Mesendoderm (in vitro differentiated cells): ENCODE data around the gene NDUFAF8.

Experiments used
- DNase-seq: peaks from one replicate; pipeline ENCODE4 v3.0.0; 2013
- H2AK5ac ChIP-seq: 2 replicates; pipeline ENCODE4 v1.6.1; 2013; ENCODE audit warnings: low read length, inconsistent platforms
- H2BK120ac ChIP-seq: 2 replicates; pipeline ENCODE4 v1.6.1; 2013; ENCODE audit warnings: low read depth, mild to moderate bottlenecking, low read length, moderate library complexity, mixed read lengths
- H2BK15ac ChIP-seq: replicated peaks from 2 replicates; pipeline ENCODE4 v1.6.1; 2013; ENCODE audit warnings: low read depth, mild to moderate bottlenecking, moderate library complexity
- H2BK5ac ChIP-seq: 2 replicates; pipeline ENCODE4 v1.6.1; 2013; ENCODE audit warnings: low read length, inconsistent platforms
- H3K18ac ChIP-seq: 2 replicates; pipeline ENCODE4 v1.6.1; 2013; ENCODE audit warnings: mild to moderate bottlenecking, low read length, mixed read lengths
- H3K23ac ChIP-seq: one replicate; pipeline ENCODE4 v1.6.1; 2013; ENCODE audit warnings: low read length
- H3K27ac ChIP-seq: 2 replicates; pipeline ENCODE4 v1.5.1; 2013; ENCODE audit warnings: low read depth, mild to moderate bottlenecking, inconsistent platforms, low read length, moderate library complexity
- H3K27me3 ChIP-seq: 2 replicates; pipeline ENCODE4 v1.6.1; 2013; ENCODE audit warnings: low read length, control low read depth, mild to moderate bottlenecking, inconsistent platforms; ENCODE audit not compliant: insufficient read depth, poor library complexity
- H3K36me3 ChIP-seq: 2 replicates; pipeline ENCODE4 v1.6.1; 2013; ENCODE audit warnings: low read length, inconsistent platforms; ENCODE audit not compliant: control insufficient read depth, insufficient read depth
- H3K4ac ChIP-seq: one replicate; pipeline ENCODE4 v1.6.1; 2013; ENCODE audit warnings: low read depth, mild to moderate bottlenecking, low read length, moderate library complexity
- H3K4me1 ChIP-seq: 2 replicates; pipeline ENCODE4 v1.6.1; 2013; ENCODE audit warnings: low read depth, low read length, inconsistent platforms; ENCODE audit not compliant: control insufficient read depth
- H3K4me2 ChIP-seq: 2 replicates; pipeline ENCODE4 v1.6.1; 2013; ENCODE audit warnings: low read length
- H3K4me3 ChIP-seq: 2 replicates; pipeline ENCODE4 v1.5.1; 2013; ENCODE audit warnings: mild to moderate bottlenecking, low read length
- H3K56ac ChIP-seq: one replicate; pipeline ENCODE4 v1.6.1; 2013; ENCODE audit warnings: low read length
- H3K79me1 ChIP-seq: 2 replicates; pipeline ENCODE4 v1.6.1; 2013; ENCODE audit warnings: low read length, inconsistent platforms
- H3K79me2 ChIP-seq: 2 replicates; pipeline ENCODE4 v1.6.1; 2013; ENCODE audit warnings: mild to moderate bottlenecking, low read length; ENCODE audit not compliant: control insufficient read depth, insufficient read depth
- H3K9ac ChIP-seq: 2 replicates; pipeline ENCODE4 v1.6.1; 2013; ENCODE audit warnings: low read length, inconsistent platforms
- H4K5ac ChIP-seq: one replicate; pipeline ENCODE4 v1.6.1; 2013; ENCODE audit warnings: low read length
- H4K8ac ChIP-seq: one replicate; pipeline ENCODE4 v1.6.1; 2013; ENCODE audit warnings: low read depth, mild to moderate bottlenecking, control low read depth, low read length, moderate library complexity
- WGBS: extraction: QIAGEN DNeasy Blood & Tissue Kit; methylation state at CpG from one replicate; pipeline ENCODE4 v1.1.7; 2013; ENCODE audit warnings: low lambda C conversion rate, missing lambda C conversion rate; ENCODE audit not compliant: insufficient coverage; ENCODE audit errors: extremely low coverage; 5-methylcytosine and 5-hydroxymethylcytosine counted together

Gene NDUFAF8

DNA sequence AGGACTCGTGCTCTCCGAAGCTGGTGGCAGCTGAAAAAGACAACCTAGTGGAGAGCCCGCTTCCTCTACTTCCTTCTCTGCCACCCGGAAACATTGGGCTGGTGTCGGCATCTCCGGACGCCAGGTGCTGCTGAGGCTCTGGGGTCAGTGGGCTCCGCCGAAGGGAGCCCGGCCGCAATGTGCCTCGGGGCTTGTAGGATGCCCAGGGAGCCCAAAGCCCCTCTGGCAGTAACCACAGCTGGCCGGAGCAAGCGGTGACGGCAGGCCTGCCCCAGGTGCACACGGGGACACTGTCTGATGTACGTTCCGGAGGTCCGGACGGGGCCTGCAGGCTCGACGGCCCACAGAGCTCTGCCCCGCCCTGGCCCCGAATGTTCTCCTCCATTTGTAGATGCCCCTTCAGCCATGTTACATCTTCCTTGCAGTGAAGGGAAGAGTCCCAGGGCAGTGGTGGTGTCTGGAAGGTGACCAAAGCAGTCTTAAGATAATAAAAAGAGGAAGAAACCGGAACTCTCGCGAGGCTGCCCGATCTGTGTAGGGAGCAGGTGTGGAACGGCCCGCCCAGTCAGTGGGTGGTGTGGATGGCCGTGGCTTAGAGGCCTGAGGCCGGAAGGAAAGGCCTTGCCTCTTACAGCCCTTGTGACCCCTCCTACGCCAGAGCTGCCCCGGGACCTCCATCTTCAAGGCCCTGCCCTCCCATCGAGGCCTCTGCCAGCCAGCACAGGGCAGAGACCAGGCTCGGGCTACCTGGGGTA lies 22.6 kb downstream of the NDUFAF8 start:
- no peak overlapping the region for H2BK5ac ChIP-seq
- H3K4me2 ChIP-seq, result no peak overlapping the region
- H3K36me3 ChIP-seq, result peaks cover 1% of the 10 kb centered on the region
- H4K8ac ChIP-seq, result no peak overlapping the region
- no peak overlapping the region for H3K4me3 ChIP-seq
- H3K27ac ChIP-seq, result no peak overlapping the region
- H3K79me2 ChIP-seq, result no peaks in the 10 kb centered on the region
- no peaks in the 10 kb centered on the region for H3K27me3 ChIP-seq
- H3K4ac ChIP-seq, result no peak overlapping the region
- H3K56ac ChIP-seq, result no peak overlapping the region
- H3K23ac ChIP-seq, result no peak overlapping the region
- H2AK5ac ChIP-seq, result no peak overlapping the region
- no CpG with 5 or more reads among the region's 36 CpGs for WGBS
- no peak overlapping the region for H3K9ac ChIP-seq
- no peak overlapping the region for H3K18ac ChIP-seq
- no peaks in the 10 kb centered on the region for H3K4me1 ChIP-seq
- DNase-seq, result no peak
- no peak overlapping the region for H4K5ac ChIP-seq
- H2BK15ac ChIP-seq, result no peak overlapping the region
- H2BK120ac ChIP-seq, result no peak overlapping the region
- no peaks in the 10 kb centered on the region for H3K79me1 ChIP-seq

DNA sequence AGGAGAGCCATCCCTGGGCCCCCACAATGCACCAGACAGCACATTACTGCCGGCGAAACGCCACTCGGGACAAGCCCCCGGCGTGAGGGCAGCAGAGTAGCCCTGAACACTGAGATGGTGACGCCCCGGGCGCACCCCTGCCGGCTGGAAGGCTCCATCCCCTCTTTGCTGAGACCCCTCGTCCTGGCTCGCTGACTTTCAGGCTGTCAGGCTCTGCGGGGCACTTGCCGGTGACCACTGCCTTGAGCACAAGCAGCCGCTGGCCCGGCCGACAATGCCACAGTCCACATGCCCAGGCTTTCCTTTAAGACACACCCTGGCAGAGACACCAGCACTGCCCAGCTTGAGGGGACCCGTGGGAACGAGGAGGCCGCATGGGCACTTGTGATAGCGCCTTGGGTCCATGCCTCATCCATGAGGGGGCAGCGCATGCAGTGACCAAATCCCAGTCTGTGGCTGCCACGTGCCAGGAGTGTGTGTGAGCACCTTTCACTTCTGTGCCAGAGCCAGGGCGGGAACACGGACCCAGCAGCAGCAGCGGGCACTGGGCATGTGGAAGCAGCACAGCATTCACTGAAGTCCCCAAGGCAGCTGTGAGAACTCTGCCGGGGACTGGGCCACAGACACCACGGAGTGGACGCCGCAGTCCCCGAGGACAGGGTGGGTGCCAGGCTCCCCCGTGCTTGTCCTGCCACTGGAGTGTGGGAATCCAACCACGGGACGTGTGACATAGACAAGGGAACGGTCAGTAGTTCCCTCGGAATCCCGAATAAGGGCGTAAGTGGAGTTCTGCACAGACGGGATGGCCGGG lies 24.5 kb downstream of the NDUFAF8 start:
- Histone ChIP-seq H3K23ac (no peak overlapping the region), H3K9ac (no peak overlapping the region), H3K27ac (no peak overlapping the region), H3K4me3 (no peak overlapping the region), H4K8ac (no peak overlapping the region), H4K5ac (no peak overlapping the region), H3K4me1 (no peaks in the 10 kb centered on the region), H3K18ac (no peak overlapping the region), H3K79me2 (no peaks in the 10 kb centered on the region), H2BK5ac (no peak overlapping the region), H3K79me1 (no peaks in the 10 kb centered on the region), H2BK120ac (no peak overlapping the region), H2AK5ac (no peak overlapping the region), H3K36me3 (peaks cover 1% of the 10 kb centered on the region), H3K4me2 (no peak overlapping the region), H2BK15ac (no peak overlapping the region), H3K4ac (no peak overlapping the region), H3K56ac (no peak overlapping the region), H3K27me3 (no peaks in the 10 kb centered on the region)
- DNase-seq, result no peak
- no CpG with 5 or more reads among the region's 40 CpGs for WGBS

DNA sequence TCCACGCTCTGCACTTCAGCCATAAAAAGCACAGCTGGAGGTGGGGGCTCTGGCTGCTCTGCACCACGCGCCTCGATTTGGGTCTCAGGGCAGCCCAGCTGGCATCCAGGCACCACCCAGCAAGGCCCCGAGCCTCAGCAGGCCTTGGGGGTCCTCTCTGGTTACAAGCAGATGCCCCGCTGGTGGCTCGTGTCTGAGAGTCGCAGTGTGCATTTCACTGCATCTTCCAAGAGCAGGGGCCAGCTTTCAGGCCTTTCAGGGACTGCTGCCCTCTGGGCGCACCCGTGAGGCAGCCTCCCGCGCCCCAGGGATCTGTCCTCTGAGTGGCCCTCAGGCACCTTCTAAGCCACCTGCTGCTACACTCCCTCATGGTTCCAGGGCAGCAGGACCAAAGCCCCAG lies 25.5 kb downstream of the NDUFAF8 start:
- Histone ChIP-seq H3K27me3 (no peaks in the 10 kb centered on the region), H3K79me2 (no peaks in the 10 kb centered on the region), H3K4me2 (no peak overlapping the region), H3K4ac (no peak overlapping the region), H3K4me1 (no peaks in the 10 kb centered on the region), H3K27ac (no peak overlapping the region), H3K9ac (no peak overlapping the region), H2BK15ac (no peak overlapping the region), H2BK120ac (no peak overlapping the region), H3K56ac (no peak overlapping the region), H3K36me3 (no peaks in the 10 kb centered on the region), H4K8ac (no peak overlapping the region), H3K23ac (no peak overlapping the region), H4K5ac (no peak overlapping the region), H2AK5ac (no peak overlapping the region), H3K4me3 (no peak overlapping the region), H3K79me1 (no peaks in the 10 kb centered on the region), H3K18ac (no peak overlapping the region), H2BK5ac (no peak overlapping the region)
- WGBS, result no CpG with 5 or more reads among the region's 12 CpGs
- no peak for DNase-seq

DNA sequence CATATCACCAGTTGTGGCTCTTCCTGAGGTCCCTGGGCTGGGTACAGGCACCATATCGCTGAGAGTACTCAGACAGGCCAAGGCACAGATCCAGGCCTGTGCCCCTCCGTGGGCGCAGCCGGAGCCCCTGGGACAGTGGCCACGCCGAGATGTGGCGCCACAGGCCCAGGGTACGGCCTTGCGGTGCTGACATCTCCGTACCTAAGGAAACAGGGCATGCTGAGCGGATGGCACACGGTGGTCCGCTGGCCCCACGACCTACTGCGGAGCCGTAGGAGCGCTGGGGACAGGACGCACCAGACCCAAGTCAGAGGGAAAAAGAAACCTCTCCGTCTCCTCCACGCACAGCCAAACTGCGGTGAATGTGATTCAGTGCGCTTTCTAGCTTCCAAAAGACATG lies 26.5 kb downstream of the NDUFAF8 start:
- Histone ChIP-seq H3K27me3 (no peaks in the 10 kb centered on the region), H4K8ac (no peak overlapping the region), H3K27ac (no peak overlapping the region), H2BK15ac (no peak overlapping the region), H4K5ac (no peak overlapping the region), H3K23ac (no peak overlapping the region), H3K4ac (no peak overlapping the region), H2AK5ac (no peak overlapping the region), H2BK120ac (no peak overlapping the region), H3K79me1 (no peaks in the 10 kb centered on the region), H3K18ac (no peak overlapping the region), H2BK5ac (no peak overlapping the region), H3K4me2 (no peak overlapping the region), H3K4me1 (no peaks in the 10 kb centered on the region), H3K56ac (no peak overlapping the region), H3K79me2 (no peaks in the 10 kb centered on the region), H3K36me3 (no peaks in the 10 kb centered on the region), H3K4me3 (no peak overlapping the region), H3K9ac (no peak overlapping the region)
- no CpG with 5 or more reads among the region's 22 CpGs for WGBS
- DNase-seq, result no peak

DNA sequence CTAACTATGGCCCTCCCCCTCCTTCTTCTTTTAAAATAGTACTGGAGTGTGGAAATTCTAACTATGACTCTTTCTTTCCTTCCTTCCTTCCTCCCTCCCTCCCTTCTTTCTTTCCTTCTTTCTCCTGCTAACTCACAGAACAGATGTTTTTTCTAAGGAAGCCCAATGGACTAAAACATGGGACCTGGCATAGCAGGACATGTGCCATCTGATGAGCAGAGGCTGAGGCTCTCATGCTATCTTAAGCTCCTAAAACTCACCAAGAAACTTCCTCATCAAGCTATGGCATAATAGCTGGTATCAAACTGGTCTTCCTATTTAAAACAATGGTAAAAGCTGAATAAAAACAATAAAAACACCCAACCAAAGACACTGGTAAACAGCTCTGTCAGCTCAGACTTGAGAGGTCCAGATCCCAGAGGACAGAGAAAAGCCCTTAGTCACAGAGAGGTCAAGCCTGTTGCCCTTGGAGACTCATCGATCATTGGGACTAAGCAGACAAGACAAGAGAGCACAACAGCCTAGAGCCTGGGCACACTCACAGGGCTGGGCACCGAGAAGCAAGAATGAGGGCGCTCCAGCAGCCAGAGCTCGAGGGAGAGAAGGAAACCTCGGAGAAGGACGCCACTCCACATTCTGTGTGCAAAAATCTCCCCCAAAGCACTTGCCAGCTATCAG lies 28.4 kb downstream of the NDUFAF8 start:
- Histone ChIP-seq H3K36me3 (peaks cover under 1% of the 10 kb centered on the region), H3K9ac (no peak overlapping the region), H3K79me2 (no peaks in the 10 kb centered on the region), H3K23ac (no peak overlapping the region), H2AK5ac (no peak overlapping the region), H2BK120ac (no peak overlapping the region), H3K4ac (no peak overlapping the region), H3K56ac (no peak overlapping the region), H3K18ac (no peak overlapping the region), H3K27me3 (no peaks in the 10 kb centered on the region), H3K4me2 (no peak overlapping the region), H3K4me3 (no peak overlapping the region), H2BK5ac (no peak overlapping the region), H2BK15ac (no peak overlapping the region), H3K79me1 (no peaks in the 10 kb centered on the region), H3K27ac (no peak overlapping the region), H3K4me1 (no peaks in the 10 kb centered on the region), H4K8ac (no peak overlapping the region), H4K5ac (no peak overlapping the region)
- WGBS, result no CpG with 5 or more reads among the region's 6 CpGs
- DNase-seq, result no peak
